CD4-positive, alpha-beta T cell treated with Interleukin-4 for 1 hour (primary cell): ENCODE results near the gene RTN4.

Source experiments
- DNase-seq, 2 donors: peaks; one replicate each; pipeline ENCODE4 v3.0.0-alpha.2; 2020 to 2022

The RTN4 gene

GRCh38 chr2:54948120-54948519 is 102.1 kb downstream of the RTN4 start:
- DNase-seq: no peak

GRCh38 chr2:54947646-54948045 is 102.6 kb downstream of the RTN4 start:
- no peak for DNase-seq

- DNase-seq: no peak
Observed at GRCh38 chr2:54947136-54947535, 103.1 kb downstream of the RTN4 start.

- no peak for DNase-seq
Observed at GRCh38 chr2:54946220-54946805, 103.9 kb downstream of the RTN4 start.

DNA sequence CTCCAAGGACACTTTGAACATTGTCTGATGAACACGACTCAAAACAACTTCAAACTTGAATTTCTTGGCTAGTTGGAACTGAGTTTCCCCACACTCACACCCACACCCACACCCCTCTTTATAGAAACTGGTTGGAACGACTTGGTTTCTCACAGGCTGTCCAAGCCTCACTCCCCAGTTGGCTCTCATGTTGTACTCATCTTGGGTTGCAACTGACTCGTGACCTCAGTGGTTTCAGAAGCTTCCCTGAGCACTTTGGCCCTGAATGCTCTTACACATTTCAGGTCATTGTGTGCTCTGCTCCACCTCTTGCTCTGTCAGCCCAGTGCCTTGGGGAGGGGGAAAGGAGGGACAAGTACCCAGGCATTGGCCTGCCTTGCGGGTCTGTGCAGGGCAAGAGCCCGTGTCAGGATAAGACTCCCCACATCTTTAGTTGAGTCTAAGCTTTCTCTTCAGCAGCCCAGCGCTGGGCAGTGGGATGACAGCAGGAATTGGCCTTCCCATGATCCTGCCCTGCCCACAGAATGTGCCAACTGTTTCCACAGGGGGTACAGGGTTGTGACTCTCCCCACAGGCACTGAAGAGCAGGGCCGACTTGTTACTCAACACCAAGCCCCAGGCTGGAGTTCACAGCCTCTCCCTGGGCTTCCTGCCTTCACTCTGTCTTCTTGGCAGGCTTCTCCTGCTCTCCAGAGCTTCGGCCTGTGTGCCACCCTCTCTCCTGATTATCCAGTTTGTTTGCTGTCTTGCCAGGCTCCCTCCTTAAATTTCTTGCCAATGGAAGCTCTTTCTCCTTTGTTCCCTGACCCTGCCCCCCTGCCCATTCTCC is 104.6 kb downstream of the RTN4 start:
- DNase-seq: no peak

DNA sequence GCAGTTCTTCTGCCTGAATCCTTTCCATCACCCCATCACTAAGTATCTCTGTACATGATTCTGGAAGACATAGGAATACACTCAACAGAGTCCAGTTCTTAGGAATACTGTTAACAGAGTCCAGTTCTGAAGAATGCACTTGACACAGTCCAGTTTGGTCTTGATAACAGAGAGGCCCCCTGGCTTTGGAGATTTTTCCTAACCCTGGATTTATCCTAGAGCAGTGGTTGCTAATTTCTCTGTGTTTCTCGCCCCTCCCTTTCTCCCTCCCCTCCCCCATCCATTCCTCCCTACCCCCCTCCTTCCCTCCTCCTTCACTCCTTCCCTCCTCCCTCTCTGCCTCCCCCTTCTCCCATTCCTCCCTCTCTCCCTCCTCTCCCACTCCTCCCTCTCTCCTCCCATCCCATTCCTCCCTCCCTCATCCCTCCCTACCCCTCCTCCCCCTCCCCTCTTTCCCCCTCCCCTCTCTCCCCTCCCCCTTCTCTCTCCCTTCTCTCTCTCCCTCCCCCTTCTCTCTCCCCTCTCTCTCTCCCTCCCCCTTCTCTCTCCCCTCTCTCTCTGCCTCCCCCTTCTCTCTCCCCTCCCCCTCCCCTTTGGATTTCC is 105.4 kb downstream of the RTN4 start:
- DNase-seq: no peak

DNA sequence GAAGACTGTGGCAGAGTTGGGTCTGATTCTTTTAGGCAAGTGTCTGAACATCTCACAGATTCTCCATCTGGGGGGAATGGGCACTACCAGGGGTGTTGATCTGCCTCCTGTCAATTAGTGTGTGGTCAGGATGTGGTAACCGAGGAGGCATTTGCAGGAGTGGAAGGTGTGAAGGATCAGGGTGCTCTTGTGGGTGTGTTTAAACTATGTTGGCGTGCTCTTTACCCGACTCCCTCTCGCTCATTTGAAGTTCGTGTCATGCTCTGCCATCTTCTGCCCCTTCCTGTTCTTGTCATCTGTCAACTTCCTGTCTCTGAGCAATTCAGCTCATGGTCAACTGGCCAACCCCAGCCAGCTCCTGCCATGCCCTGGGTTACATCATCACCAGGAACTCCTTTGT is 107.9 kb downstream of the RTN4 start:
- peak; percentile 43 to 62 for DNase-seq

DNA sequence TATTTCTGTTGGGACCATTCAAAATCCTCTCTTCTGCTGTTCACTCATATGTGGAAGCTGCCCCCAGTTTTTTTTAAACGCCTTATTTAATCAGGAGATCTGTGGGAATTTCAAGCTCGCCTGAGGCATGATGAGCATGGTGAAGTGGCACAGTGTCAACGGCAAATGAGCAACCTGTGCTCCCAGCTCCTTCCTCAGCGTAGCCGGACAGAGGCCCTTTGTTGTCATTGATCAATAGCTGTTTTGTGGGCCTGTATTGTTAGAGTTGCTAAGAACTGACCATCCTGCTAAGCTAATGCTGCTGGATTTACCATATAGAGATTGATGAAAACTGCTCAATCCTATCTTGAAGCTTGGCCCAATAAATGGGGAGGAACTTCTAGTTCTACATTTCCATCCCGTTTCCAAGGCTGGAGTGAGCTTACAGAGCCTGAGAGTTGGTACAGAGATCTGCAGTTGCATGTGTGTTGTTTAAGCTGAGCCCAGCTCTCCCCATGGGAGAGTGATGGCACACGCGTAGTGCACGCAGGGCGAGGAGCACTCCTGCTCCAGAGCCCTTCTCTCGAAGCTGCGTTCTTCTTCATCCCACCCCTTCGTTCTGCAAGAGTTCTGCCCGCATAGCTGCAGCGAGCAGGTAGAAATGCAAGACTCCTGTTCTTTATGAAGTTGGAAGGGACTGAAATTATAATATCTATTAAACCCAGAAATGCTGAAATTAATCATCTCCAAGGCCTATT is 108.8 kb downstream of the RTN4 start:
- no peak for DNase-seq

DNA sequence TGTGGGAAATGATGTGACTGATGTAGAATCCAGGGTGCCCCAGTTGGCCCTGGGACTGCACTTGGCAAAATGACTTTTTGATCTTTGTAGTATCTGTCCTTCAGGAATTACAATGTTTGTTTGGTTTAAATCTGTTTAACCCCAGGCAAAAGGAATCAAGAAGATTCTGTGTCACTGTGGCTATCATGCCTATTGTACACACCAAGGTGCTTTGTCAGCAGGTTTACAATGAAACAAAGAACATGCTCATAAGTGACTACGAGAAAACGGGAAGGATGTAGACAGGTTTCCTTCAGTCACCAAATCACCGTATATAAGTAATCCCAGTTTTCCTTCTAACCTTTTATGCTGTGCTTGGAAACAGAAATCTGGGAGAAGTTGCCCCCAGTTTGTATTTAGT is 109.5 kb downstream of the RTN4 start:
- DNase-seq: no peak

DNA sequence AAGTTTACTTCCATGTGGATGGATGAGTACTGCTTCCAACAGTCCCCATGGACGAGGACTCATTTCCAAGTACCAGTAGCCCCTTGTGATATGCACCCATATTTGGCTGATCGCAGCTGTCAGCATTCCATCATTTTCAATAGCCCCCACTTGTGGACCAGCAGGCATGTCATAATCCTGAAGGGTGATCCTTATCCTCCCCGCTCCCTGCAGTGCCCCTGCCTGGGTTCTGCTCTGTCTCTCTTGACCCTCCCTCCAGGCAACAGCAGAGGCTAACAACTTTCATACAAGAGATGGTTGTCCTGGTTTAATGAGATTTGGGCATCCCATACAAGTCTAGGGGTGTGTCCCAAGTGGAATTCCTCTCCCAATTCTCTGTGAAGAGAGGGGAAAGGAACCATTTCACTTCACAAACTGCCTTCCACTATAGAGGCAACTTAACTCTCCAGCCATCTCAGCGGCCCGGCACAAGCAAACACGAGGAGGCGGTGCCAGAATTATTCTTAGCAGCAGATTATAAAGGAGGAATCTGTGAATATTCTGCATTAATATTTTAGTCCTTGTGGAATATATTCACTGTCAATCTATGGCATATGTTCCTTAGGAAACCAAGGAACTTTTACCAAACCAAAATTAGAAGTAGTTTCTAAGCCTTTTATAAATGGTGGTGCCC is 110.7 kb downstream of the RTN4 start:
- DNase-seq: no peak

GRCh38 chr2:54936766-54937165 is 113.5 kb downstream of the RTN4 start:
- DNase-seq: no peak

GRCh38 chr2:54935389-54935788 is 114.9 kb downstream of the RTN4 start:
- DNase-seq: no peak

- no peak for DNase-seq
Observed at GRCh38 chr2:54931473-54931872, 118.8 kb downstream of the RTN4 start.

DNA sequence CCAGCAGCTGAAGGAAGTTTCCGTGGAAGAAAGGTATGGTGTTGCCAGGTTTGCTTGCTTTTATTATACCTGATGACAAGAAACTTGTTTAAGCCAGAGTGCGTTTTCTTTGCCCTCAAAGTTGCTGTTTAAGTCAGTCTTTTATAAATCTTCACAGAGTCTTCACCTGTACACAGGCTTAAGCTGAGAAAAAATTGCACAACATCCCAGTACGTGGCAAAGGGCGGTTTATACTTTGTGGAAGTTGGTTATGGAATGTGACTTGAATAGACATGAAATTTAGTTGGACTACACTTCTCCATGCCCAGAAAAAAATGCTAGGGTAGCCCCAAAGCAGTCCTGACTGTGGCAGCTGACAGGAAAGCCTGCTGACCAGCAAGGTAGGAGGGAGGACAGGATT is 121.5 kb downstream of the RTN4 start:
- DNase-seq: no peak

GRCh38 chr2:54927751-54928615 is 122.3 kb downstream of the RTN4 start:
- no peak for DNase-seq

DNA sequence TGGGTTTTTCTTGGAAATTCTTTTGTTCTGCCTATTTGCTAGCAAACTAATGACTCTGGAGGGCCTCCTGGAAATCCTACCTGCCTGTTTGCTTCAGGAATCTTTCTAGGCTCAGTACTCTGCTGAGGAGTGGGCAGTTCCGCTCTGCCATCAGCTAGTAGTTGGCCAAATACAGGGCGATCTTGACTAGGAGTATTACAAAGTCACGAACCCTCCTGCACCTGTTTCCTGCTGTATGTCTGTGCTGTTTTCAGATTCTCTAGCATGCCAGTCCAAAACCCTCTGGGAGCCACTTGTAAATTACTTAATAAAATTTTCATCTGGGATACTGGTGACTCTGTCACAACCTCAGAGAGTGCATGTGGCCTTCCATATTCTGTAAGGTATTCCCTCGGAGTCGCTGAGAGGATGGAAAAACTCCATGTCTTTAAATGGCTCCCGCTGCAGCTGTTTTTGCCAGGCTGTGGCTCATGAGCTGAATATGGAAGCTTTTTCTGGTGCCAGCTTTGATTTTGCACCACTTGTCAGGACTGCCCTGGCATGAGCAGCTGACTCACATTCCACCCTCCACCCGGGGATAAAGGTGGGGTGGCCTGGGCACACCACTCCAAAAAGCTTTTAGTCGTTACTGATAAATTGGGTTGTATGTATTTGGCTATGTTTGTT is 123.0 kb downstream of the RTN4 start:
- no peak for DNase-seq

- DNase-seq: no peak
Observed at GRCh38 chr2:54925022-54925421, 125.2 kb downstream of the RTN4 start.

DNA sequence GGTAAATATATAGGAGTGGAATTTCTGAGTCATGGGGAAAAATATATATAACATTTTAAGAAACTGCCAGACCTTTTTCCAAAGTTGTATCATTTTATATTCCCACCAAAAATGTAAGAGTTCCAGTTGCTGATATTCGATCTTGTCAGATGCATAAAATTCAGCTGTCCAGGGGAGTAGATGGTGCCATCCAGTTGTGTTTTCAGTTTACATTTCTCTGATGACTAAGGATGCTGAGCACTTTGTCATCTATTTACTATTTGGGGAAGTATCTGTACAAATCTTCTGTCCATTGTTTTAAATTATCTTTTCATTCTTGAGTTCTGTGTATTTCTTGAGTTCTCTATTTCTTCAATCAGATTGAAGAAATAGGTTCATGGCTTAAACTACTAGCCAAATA is 126.1 kb downstream of the RTN4 start:
- no peak for DNase-seq
